GM10266 (cell line): ENCODE measurements around the gene DDOST.
A peak's percentile ranks its signal among the peaks of the same experiment; 100 is the strongest.
"Not testable (repeated sequence)": the region's sequence is repeated elsewhere in the genome, so short reads cannot be mapped to it uniquely, and the experiment has no call there.

Source experiments
- DNase-seq: peaks from one replicate; pipeline ENCODE4 v3.0.0; 2012; ENCODE audit errors: extremely low spot score
- CTCF ChIP-seq: IDR thresholded peaks from 2 replicates; pipeline ENCODE4 v1.5.1; 2012; ENCODE audit warnings: mild to moderate bottlenecking, low read depth; ENCODE audit not compliant: control insufficient read depth, insufficient read depth; ENCODE audit errors: missing control alignments

The DDOST gene

GRCh38 chr1:20684050-20684620 lies 23.0 kb upstream of the DDOST start:
- no peak for DNase-seq
- no peak for TF ChIP-seq CTCF

- no peak for DNase-seq
- TF ChIP-seq CTCF, result no peak
Measured at GRCh38 chr1:20683614-20684013, 22.4 kb upstream of the DDOST start.

- TF ChIP-seq CTCF, result no peak
- DNase-seq, result no peak
Measured at GRCh38 chr1:20682571-20683236, 21.5 kb upstream of the DDOST start.

GRCh38 chr1:20681999-20682398 lies 20.8 kb upstream of the DDOST start:
- TF ChIP-seq CTCF, result no peak
- no peak for DNase-seq

- no peak for DNase-seq
- no peak for TF ChIP-seq CTCF
Measured at GRCh38 chr1:20680269-20680668, 19.1 kb upstream of the DDOST start.

- TF ChIP-seq CTCF, result no peak
- peak; percentile 37 for DNase-seq
Measured at GRCh38 chr1:20678599-20678998, 17.4 kb upstream of the DDOST start.

GRCh38 chr1:20673626-20674025 lies 12.5 kb upstream of the DDOST start:
- not testable (repeated sequence) for DNase-seq

GRCh38 chr1:20672265-20672632 lies 11.1 kb upstream of the DDOST start:
- no peak for TF ChIP-seq CTCF
- DNase-seq, result no peak
